GM23338 (cell line): ENCODE data around the gene FAM81A. TPM values are rescaled to one million over a fixed set of nuclear protein-coding genes. Genes with fewer than 3 reads are reported as not detected.

ENCODE experiments used
- ATAC-seq: fragments of 200-7000 bp; cut with Tn5 transposase; 3 replicates; pipeline ENCODE4 v1.9.1; 2020
- DNase-seq: peaks from one replicate; pipeline ENCODE4 v3.0.0-alpha.2; 2015; ENCODE audit warnings: low spot score
- H2AFZ ChIP-seq: fragments of 200-600 bp; sonication (generic); 2 replicates; pipeline ENCODE4 v1.8.0; 2016; ENCODE audit warnings: antibody characterized with exemption, mild to moderate bottlenecking, moderate library complexity
- H3F3A ChIP-seq: fragments of 200-600 bp; sonication (generic); replicated peaks from 2 replicates; pipeline ENCODE4 v1.8.0; 2017; ENCODE audit warnings: antibody characterized with exemption, mixed run types, low read depth
- H3K27ac ChIP-seq: fragments of 200-600 bp; sonication (generic); 2 replicates; pipeline ENCODE4 v1.6.1; 2016; ENCODE audit warnings: low read depth
- H3K27me3 ChIP-seq: fragments of 200-600 bp; sonication (generic); 2 replicates; pipeline ENCODE4 v1.8.0; 2016; ENCODE audit warnings: mild to moderate bottlenecking, mixed run types, moderate library complexity; ENCODE audit not compliant: insufficient read depth
- H3K36me3 ChIP-seq: fragments of 200-600 bp; sonication (generic); 2 replicates; pipeline ENCODE4 v1.8.0; 2016; ENCODE audit warnings: mild to moderate bottlenecking; ENCODE audit not compliant: insufficient read depth
- H3K4me1 ChIP-seq: fragments of 200-600 bp; sonication (generic); 2 replicates; pipeline ENCODE4 v1.8.0; 2016; ENCODE audit warnings: mild to moderate bottlenecking, moderate library complexity; ENCODE audit not compliant: insufficient read depth
- H3K4me2 ChIP-seq: fragments of 200-600 bp; sonication (generic); 2 replicates; pipeline ENCODE4 v1.7.1; 2017; ENCODE audit warnings: mixed run types
- H3K4me3 ChIP-seq: fragments of 200-600 bp; sonication (generic); 2 replicates; pipeline ENCODE4 v1.6.1; 2016; ENCODE audit warnings: mixed run types
- H3K79me2 ChIP-seq: fragments of 200-600 bp; sonication (generic); replicated peaks from 2 replicates; pipeline ENCODE4 v1.8.0; 2017; ENCODE audit warnings: mild to moderate bottlenecking; ENCODE audit not compliant: insufficient read depth
- H3K9me2 ChIP-seq: fragments of 200-600 bp; sonication (generic); 2 replicates; pipeline ENCODE4 v1.8.0; 2017; ENCODE audit not compliant: insufficient read depth
- H4K20me1 ChIP-seq: fragments of 200-600 bp; sonication (generic); replicated peaks from 2 replicates; pipeline ENCODE4 v1.8.0; 2017; ENCODE audit warnings: mild to moderate bottlenecking; ENCODE audit not compliant: insufficient read depth
- H3K27ac Mint-ChIP-seq: 2 replicates; pipeline ENCODE4 v1.8.0; 2020; ENCODE audit warnings: inconsistent platforms, mild to moderate bottlenecking, moderate library complexity, mixed read lengths
- H3K27me3 Mint-ChIP-seq: 3 replicates; pipeline ENCODE4 v1.8.0; 2022; ENCODE audit warnings: low read depth, mild to moderate bottlenecking, moderate library complexity, mixed read lengths, inconsistent platforms; ENCODE audit not compliant: insufficient read depth, poor library complexity
- H3K36me3 Mint-ChIP-seq: 3 replicates; pipeline ENCODE4 v1.8.0; 2021; ENCODE audit warnings: low read depth, mild to moderate bottlenecking, inconsistent platforms, moderate library complexity, mixed read lengths
- H3K4me1 Mint-ChIP-seq: 3 replicates; pipeline ENCODE4 v1.8.0; 2020; ENCODE audit warnings: mild to moderate bottlenecking, inconsistent platforms, mixed read lengths
- H3K4me3 Mint-ChIP-seq: 3 replicates; pipeline ENCODE4 v1.8.0; 2021; ENCODE audit warnings: moderate library complexity, mild to moderate bottlenecking, inconsistent platforms, mixed read lengths
- H3K9me3 Mint-ChIP-seq: 3 replicates; pipeline ENCODE4 v1.8.0; 2020; ENCODE audit warnings: moderate library complexity, mild to moderate bottlenecking, inconsistent platforms, mixed read lengths
- CREB1 ChIP-seq: fragments of 250-450 bp; sonication (Bioruptor Pico); IDR thresholded peaks from 2 replicates; pipeline ENCODE4 v1.5.0; 2020; ENCODE audit warnings: low read depth, mild to moderate bottlenecking, moderate library complexity
- EZH2 ChIP-seq: fragments of 200-600 bp; sonication (generic); IDR thresholded peaks from one replicate; pipeline ENCODE4 v1.8.0; 2017; ENCODE audit warnings: antibody characterized with exemption, mild to moderate bottlenecking, low read depth; ENCODE audit not compliant: unreplicated experiment
- EZH2phosphoT487 ChIP-seq: fragments of 200-600 bp; sonication (generic); IDR thresholded peaks from one replicate; pipeline ENCODE4 v1.8.1; 2018; ENCODE audit warnings: antibody characterized with exemption; ENCODE audit not compliant: unreplicated experiment
- JUNB ChIP-seq: IDR thresholded peaks from one replicate; pipeline ENCODE4 v1.6.1; 2016; ENCODE audit warnings: antibody characterized with exemption; ENCODE audit not compliant: unreplicated experiment
- NANOG ChIP-seq: IDR thresholded peaks from 2 replicates; pipeline ENCODE4 v1.6.1; 2016; ENCODE audit warnings: antibody characterized with exemption, borderline replicate concordance
- POLR2AphosphoS5 ChIP-seq: IDR thresholded peaks from 2 replicates; pipeline ENCODE4 v1.6.1; 2016; ENCODE audit warnings: antibody characterized with exemption, low read depth
- STAT1 ChIP-seq: IDR thresholded peaks from one replicate; pipeline ENCODE4 v1.6.1; 2016; ENCODE audit warnings: antibody characterized with exemption; ENCODE audit not compliant: unreplicated experiment
- ZNF114 ChIP-seq: fragments of 250-450 bp; sonication (Bioruptor Pico); IDR thresholded peaks from 2 replicates; pipeline ENCODE4 v1.5.0; 2020; ENCODE audit warnings: mild to moderate bottlenecking, moderate library complexity
- ZNF331 ChIP-seq: fragments of 250-450 bp; sonication (Bioruptor Pico); IDR thresholded peaks from 2 replicates; pipeline ENCODE4 v1.5.0; 2020; ENCODE audit warnings: low read depth, mild to moderate bottlenecking, moderate library complexity
- polyA plus RNA-seq: library from polyadenylated mRNA; unstranded; fragments of >200 nt; fragmentation: Nextera tagmentation; extraction: Ambion mirVana; gene quantifications from 2 replicates; pipeline ENCODE4 v1.2.1, GENCODE V29; 2016
- total RNA-seq: library from RNA; depleted of rRNA; stranded (reverse); fragments of >200 nt; shearing (Covaris generic); gene quantifications from 2 replicates; pipeline ENCODE4 v1.2.3, GENCODE V29; 2014
- TF ChIP-seq, protein P1 (sequence below), 2 experiments: fragments of 200-600 bp in 1 of 2; sonication (generic) in 1 of 2; conservative IDR thresholded peaks; 2 replicates each; pipeline versions ENCODE4 v1.5.1 to v1.6.1; 2016 to 2017; ENCODE audit warnings: antibody characterized with exemption in 2 of 2, low read depth in 2 of 2, mild to moderate bottlenecking in 2 of 2, moderate library complexity in 1 of 2
- TF ChIP-seq, protein P2 (sequence below): IDR thresholded peaks from 2 replicates; pipeline ENCODE4 v1.6.1; 2016; ENCODE audit warnings: antibody characterized with exemption
- TF ChIP-seq, protein P3 (sequence below): IDR thresholded peaks from one replicate; pipeline ENCODE4 v1.6.1; 2018; ENCODE audit warnings: antibody characterized with exemption; ENCODE audit not compliant: unreplicated experiment
- TF ChIP-seq, protein P4 (sequence below): fragments of 250-450 bp; sonication (Bioruptor Pico); IDR thresholded peaks from 2 replicates; pipeline ENCODE4 v1.5.0; 2020; ENCODE audit warnings: mild to moderate bottlenecking, moderate library complexity

FAM81A gene
- total and polyA plus RNA-seq, 2 experiments from 2014 or later: 0.73 to 4.1 TPM

DNA sequence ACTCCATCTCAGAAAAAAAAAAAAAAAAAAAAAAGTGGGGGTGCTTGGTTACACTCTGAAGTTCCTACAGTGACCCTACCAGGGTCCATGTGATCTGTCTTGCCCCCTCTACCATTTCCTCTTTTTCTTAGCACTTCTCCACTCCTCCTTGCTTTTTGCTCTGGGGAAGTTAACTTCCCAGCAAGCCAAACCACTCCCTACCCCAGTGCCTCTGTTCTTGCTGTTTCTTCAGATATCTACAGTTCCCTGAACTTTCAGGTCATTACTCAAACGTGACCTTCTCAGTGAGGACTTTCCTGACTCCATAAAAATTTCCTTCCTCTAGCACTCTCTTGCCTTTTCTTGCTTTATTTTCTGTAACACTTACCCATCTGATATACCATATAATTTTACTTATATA, 112.5 kb downstream of the FAM81A start:
- Histone ChIP-seq H3K27me3 (peaks cover 15% of the 10 kb centered on the region; the same call in 1 of the 2 replicates), H3K4me1 (peaks cover 25% of the 10 kb centered on the region), H2AFZ (no peak overlapping the region), H3K4me2 (peak overlapping the region; percentile 62; the same call in 1 of the 2 replicates), H3K27ac (no peak overlapping the region), H4K20me1 (no peaks in the 10 kb centered on the region), H3F3A (peaks cover 7% of the 10 kb centered on the region; the same call in 1 of the 2 replicates), H3K36me3 (no peaks in the 10 kb centered on the region), H3K4me3 (no peak overlapping the region), H3K79me2 (no peaks in the 10 kb centered on the region), H3K9me2 (peaks cover 4% of the 10 kb centered on the region; the same call in 1 of the 2 replicates)
- no peak overlapping the region for H3K27ac Mint-ChIP-seq
- DNase-seq: no peak
- H3K27me3 Mint-ChIP-seq: peaks cover 13% of the 10 kb centered on the region
- ATAC-seq: no peak
- H3K9me3 Mint-ChIP-seq: peaks cover 18% of the 10 kb centered on the region
- no peak overlapping the region for H3K4me3 Mint-ChIP-seq
- TF ChIP-seq NANOG: no peak
- TF ChIP-seq JUNB: no peak
- no peak for TF ChIP-seq ZNF114 (CRISPR knock-in tag)
- TF ChIP-seq POLR2AphosphoS5: no peak
- TF ChIP-seq, protein P1, sequence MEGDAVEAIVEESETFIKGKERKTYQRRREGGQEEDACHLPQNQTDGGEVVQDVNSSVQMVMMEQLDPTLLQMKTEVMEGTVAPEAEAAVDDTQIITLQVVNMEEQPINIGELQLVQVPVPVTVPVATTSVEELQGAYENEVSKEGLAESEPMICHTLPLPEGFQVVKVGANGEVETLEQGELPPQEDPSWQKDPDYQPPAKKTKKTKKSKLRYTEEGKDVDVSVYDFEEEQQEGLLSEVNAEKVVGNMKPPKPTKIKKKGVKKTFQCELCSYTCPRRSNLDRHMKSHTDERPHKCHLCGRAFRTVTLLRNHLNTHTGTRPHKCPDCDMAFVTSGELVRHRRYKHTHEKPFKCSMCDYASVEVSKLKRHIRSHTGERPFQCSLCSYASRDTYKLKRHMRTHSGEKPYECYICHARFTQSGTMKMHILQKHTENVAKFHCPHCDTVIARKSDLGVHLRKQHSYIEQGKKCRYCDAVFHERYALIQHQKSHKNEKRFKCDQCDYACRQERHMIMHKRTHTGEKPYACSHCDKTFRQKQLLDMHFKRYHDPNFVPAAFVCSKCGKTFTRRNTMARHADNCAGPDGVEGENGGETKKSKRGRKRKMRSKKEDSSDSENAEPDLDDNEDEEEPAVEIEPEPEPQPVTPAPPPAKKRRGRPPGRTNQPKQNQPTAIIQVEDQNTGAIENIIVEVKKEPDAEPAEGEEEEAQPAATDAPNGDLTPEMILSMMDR (conservative IDR thresholded peaks at IDR 0.05; ENCODE audit: low read depth in 2 of 2): no peak
- no peak for TF ChIP-seq EZH2
- TF ChIP-seq STAT1: no peak
- TF ChIP-seq CREB1 (CRISPR knock-in tag): no peak
- no peak for TF ChIP-seq ZNF331 (CRISPR knock-in tag)
- TF ChIP-seq, protein P2, sequence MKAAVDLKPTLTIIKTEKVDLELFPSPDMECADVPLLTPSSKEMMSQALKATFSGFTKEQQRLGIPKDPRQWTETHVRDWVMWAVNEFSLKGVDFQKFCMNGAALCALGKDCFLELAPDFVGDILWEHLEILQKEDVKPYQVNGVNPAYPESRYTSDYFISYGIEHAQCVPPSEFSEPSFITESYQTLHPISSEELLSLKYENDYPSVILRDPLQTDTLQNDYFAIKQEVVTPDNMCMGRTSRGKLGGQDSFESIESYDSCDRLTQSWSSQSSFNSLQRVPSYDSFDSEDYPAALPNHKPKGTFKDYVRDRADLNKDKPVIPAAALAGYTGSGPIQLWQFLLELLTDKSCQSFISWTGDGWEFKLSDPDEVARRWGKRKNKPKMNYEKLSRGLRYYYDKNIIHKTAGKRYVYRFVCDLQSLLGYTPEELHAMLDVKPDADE: no peak
- TF ChIP-seq, protein P3, sequence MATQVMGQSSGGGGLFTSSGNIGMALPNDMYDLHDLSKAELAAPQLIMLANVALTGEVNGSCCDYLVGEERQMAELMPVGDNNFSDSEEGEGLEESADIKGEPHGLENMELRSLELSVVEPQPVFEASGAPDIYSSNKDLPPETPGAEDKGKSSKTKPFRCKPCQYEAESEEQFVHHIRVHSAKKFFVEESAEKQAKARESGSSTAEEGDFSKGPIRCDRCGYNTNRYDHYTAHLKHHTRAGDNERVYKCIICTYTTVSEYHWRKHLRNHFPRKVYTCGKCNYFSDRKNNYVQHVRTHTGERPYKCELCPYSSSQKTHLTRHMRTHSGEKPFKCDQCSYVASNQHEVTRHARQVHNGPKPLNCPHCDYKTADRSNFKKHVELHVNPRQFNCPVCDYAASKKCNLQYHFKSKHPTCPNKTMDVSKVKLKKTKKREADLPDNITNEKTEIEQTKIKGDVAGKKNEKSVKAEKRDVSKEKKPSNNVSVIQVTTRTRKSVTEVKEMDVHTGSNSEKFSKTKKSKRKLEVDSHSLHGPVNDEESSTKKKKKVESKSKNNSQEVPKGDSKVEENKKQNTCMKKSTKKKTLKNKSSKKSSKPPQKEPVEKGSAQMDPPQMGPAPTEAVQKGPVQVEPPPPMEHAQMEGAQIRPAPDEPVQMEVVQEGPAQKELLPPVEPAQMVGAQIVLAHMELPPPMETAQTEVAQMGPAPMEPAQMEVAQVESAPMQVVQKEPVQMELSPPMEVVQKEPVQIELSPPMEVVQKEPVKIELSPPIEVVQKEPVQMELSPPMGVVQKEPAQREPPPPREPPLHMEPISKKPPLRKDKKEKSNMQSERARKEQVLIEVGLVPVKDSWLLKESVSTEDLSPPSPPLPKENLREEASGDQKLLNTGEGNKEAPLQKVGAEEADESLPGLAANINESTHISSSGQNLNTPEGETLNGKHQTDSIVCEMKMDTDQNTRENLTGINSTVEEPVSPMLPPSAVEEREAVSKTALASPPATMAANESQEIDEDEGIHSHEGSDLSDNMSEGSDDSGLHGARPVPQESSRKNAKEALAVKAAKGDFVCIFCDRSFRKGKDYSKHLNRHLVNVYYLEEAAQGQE: no peak
- no peak for TF ChIP-seq EZH2phosphoT487
- TF ChIP-seq, protein P4, sequence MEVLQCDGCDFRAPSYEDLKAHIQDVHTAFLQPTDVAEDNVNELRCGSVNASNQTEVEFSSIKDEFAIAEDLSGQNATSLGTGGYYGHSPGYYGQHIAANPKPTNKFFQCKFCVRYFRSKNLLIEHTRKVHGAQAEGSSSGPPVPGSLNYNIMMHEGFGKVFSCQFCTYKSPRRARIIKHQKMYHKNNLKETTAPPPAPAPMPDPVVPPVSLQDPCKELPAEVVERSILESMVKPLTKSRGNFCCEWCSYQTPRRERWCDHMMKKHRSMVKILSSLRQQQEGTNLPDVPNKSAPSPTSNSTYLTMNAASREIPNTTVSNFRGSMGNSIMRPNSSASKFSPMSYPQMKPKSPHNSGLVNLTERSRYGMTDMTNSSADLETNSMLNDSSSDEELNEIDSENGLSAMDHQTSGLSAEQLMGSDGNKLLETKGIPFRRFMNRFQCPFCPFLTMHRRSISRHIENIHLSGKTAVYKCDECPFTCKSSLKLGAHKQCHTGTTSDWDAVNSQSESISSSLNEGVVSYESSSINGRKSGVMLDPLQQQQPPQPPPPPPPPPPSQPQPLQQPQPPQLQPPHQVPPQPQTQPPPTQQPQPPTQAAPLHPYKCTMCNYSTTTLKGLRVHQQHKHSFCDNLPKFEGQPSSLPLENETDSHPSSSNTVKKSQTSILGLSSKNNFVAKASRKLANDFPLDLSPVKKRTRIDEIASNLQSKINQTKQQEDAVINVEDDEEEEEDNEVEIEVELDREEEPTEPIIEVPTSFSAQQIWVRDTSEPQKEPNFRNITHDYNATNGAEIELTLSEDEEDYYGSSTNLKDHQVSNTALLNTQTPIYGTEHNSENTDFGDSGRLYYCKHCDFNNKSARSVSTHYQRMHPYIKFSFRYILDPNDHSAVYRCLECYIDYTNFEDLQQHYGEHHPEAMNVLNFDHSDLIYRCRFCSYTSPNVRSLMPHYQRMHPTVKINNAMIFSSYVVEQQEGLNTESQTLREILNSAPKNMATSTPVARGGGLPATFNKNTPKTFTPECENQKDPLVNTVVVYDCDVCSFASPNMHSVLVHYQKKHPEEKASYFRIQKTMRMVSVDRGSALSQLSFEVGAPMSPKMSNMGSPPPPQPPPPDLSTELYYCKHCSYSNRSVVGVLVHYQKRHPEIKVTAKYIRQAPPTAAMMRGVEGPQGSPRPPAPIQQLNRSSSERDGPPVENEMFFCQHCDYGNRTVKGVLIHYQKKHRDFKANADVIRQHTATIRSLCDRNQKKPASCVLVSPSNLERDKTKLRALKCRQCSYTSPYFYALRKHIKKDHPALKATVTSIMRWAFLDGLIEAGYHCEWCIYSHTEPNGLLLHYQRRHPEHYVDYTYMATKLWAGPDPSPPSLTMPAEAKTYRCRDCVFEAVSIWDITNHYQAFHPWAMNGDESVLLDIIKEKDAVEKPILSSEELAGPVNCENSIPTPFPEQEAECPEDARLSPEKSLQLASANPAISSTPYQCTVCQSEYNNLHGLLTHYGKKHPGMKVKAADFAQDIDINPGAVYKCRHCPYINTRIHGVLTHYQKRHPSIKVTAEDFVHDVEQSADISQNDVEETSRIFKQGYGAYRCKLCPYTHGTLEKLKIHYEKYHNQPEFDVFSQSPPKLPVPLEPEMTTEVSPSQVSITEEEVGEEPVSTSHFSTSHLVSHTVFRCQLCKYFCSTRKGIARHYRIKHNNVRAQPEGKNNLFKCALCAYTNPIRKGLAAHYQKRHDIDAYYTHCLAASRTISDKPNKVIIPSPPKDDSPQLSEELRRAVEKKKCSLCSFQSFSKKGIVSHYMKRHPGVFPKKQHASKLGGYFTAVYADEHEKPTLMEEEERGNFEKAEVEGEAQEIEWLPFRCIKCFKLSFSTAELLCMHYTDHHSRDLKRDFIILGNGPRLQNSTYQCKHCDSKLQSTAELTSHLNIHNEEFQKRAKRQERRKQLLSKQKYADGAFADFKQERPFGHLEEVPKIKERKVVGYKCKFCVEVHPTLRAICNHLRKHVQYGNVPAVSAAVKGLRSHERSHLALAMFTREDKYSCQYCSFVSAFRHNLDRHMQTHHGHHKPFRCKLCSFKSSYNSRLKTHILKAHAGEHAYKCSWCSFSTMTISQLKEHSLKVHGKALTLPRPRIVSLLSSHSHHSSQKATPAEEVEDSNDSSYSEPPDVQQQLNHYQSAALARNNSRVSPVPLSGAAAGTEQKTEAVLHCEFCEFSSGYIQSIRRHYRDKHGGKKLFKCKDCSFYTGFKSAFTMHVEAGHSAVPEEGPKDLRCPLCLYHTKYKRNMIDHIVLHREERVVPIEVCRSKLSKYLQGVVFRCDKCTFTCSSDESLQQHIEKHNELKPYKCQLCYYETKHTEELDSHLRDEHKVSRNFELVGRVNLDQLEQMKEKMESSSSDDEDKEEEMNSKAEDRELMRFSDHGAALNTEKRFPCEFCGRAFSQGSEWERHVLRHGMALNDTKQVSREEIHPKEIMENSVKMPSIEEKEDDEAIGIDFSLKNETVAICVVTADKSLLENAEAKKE (CRISPR knock-in tag): no peak
- H3K4me1 Mint-ChIP-seq: peaks cover 41% of the 10 kb centered on the region
- H3K36me3 Mint-ChIP-seq: peaks cover 14% of the 10 kb centered on the region
